HAP-1 (cell line): ENCODE results near the gene CIAO2B.
"Not testable (repeated sequence)": the region's sequence is repeated elsewhere in the genome, so short reads cannot be mapped to it uniquely, and the experiment has no call there.

Source experiments
- DNase-seq, 2 experiments: peaks; one replicate each; pipeline ENCODE4 v3.0.0-alpha.2; 2016 to 2020; ENCODE audit warnings: low spot score in 2 of 2
- H3K27me3 ChIP-seq: fragments of 250-450 bp; sonication (Bioruptor Pico); 2 replicates; pipeline ENCODE4 v1.5.1; 2020; ENCODE audit warnings: low read depth, mild to moderate bottlenecking, moderate library complexity
- H3K36me3 ChIP-seq: fragments of 250-450 bp; sonication (Bioruptor Pico); replicated peaks from 2 replicates; pipeline ENCODE4 v1.5.1; 2020; ENCODE audit warnings: mild to moderate bottlenecking
- H3K4me1 ChIP-seq: fragments of 250-450 bp; sonication (Bioruptor Pico); 2 replicates; pipeline ENCODE4 v1.5.1; 2020; ENCODE audit warnings: mild to moderate bottlenecking
- H3K4me3 ChIP-seq: fragments of 250-450 bp; sonication (Bioruptor Pico); 2 replicates; pipeline ENCODE4 v1.5.1; 2020; ENCODE audit warnings: mild to moderate bottlenecking, moderate library complexity
- H3K9me3 ChIP-seq: fragments of 250-450 bp; sonication (Bioruptor Pico); 2 replicates; pipeline ENCODE4 v1.5.1; 2020; ENCODE audit warnings: mild to moderate bottlenecking, moderate library complexity
- in situ Hi-C: fragments of 300-500 bp; cut with MboI; formaldehyde crosslinking; loops from 3 replicates; pipeline ENCODE4 v1.14.3; 2020; ENCODE audit warnings: low sequenced_read_pairs, inconsistent platforms, mixed read lengths

Gene CIAO2B

GRCh38 chr16:66968847-66969246 is 34.6 kb upstream of the CIAO2B start:
- Histone ChIP-seq H3K9me3 (no peaks in the 10 kb centered on the region), H3K27me3 (no peaks in the 10 kb centered on the region), H3K4me1 (no peaks in the 10 kb centered on the region), H3K36me3 (no peaks in the 10 kb centered on the region), H3K4me3 (no peak overlapping the region)
- in situ Hi-C loops: no loop called here
- DNase-seq: no peak

GRCh38 chr16:66964049-66964448 is 29.8 kb upstream of the CIAO2B start:
- Histone ChIP-seq H3K27me3 (no peaks in the 10 kb centered on the region), H3K4me3 (no peak overlapping the region), H3K4me1 (peaks cover 3% of the 10 kb centered on the region; the same call in 1 of the 2 replicates), H3K36me3 (no peaks in the 10 kb centered on the region), H3K9me3 (no peaks in the 10 kb centered on the region)
- DNase-seq: no peak
- in situ Hi-C loops: no loop called here

- Histone ChIP-seq H3K36me3 (no peaks in the 10 kb centered on the region), H3K4me3 (peak overlapping the region; percentile 39), H3K4me1 (peaks cover 3% of the 10 kb centered on the region; the same call in 1 of the 2 replicates), H3K27me3 (no peaks in the 10 kb centered on the region), H3K9me3 (no peaks in the 10 kb centered on the region)
- no peak for DNase-seq
- in situ Hi-C loops: no loop called here
Observed at GRCh38 chr16:66961914-66962313, 27.7 kb upstream of the CIAO2B start.

- Histone ChIP-seq H3K36me3 (no peaks in the 10 kb centered on the region), H3K27me3 (no peaks in the 10 kb centered on the region), H3K4me3 (peak within 1 kb of the TSS; percentile 39), H3K9me3 (no peaks in the 10 kb centered on the region), H3K4me1 (peaks cover 3% of the 10 kb centered on the region; the same call in 1 of the 2 replicates)
- in situ Hi-C loops: no loop called here
- peak; percentile 91 to 93 for DNase-seq
Observed at GRCh38 chr16:66961065-66961744, 27.0 kb upstream of the CIAO2B start, which contains the start of gene CES3. TSS of gene CES3 (plus strand) at chr16:66961266. CDS start at chr16:66961308, 42 bp downstream.

- Histone ChIP-seq H3K9me3 (no peaks in the 10 kb centered on the region), H3K27me3 (no peaks in the 10 kb centered on the region), H3K36me3 (no peaks in the 10 kb centered on the region), H3K4me1 (peaks cover 3% of the 10 kb centered on the region; the same call in 1 of the 2 replicates), H3K4me3 (no peak overlapping the region)
- in situ Hi-C loops: no loop called here
- no peak for DNase-seq
Observed at GRCh38 chr16:66960270-66960669, 26.1 kb upstream of the CIAO2B start.

- Histone ChIP-seq H3K27me3 (no peaks in the 10 kb centered on the region), H3K4me3 (no peak overlapping the region), H3K9me3 (no peaks in the 10 kb centered on the region), H3K4me1 (peaks cover 3% of the 10 kb centered on the region; the same call in 1 of the 2 replicates), H3K36me3 (no peaks in the 10 kb centered on the region)
- in situ Hi-C loops: no loop called here
- DNase-seq: no peak
Observed at GRCh38 chr16:66959704-66960161, 25.5 kb upstream of the CIAO2B start.

- Histone ChIP-seq H3K27me3 (no peaks in the 10 kb centered on the region), H3K4me3 (no peak overlapping the region), H3K9me3 (no peaks in the 10 kb centered on the region), H3K36me3 (no peaks in the 10 kb centered on the region), H3K4me1 (peaks cover 3% of the 10 kb centered on the region; the same call in 1 of the 2 replicates)
- in situ Hi-C loops: no loop called here
- DNase-seq: no peak
Observed at GRCh38 chr16:66958857-66959703, 24.9 kb upstream of the CIAO2B start.

GRCh38 chr16:66956154-66956457 is 21.9 kb upstream of the CIAO2B start:
- H3K9me3 ChIP-seq, DNase-seq, H3K4me3 ChIP-seq, in situ Hi-C loops, H3K27me3 ChIP-seq, H3K36me3 ChIP-seq: not testable (repeated sequence)
- peaks cover 10% of the 10 kb centered on the region for H3K4me1 ChIP-seq

- H3K9me3 ChIP-seq, H3K27me3 ChIP-seq, DNase-seq, H3K4me3 ChIP-seq, in situ Hi-C loops, H3K36me3 ChIP-seq: not testable (repeated sequence)
- H3K4me1 ChIP-seq: peaks cover 10% of the 10 kb centered on the region
Observed at GRCh38 chr16:66955363-66956153, 21.4 kb upstream of the CIAO2B start.

GRCh38 chr16:66954097-66954659 is 20.0 kb upstream of the CIAO2B start:
- Histone ChIP-seq H3K27me3 (no peaks in the 10 kb centered on the region), H3K4me1 (peaks cover 10% of the 10 kb centered on the region), H3K9me3 (no peaks in the 10 kb centered on the region), H3K36me3 (no peaks in the 10 kb centered on the region), H3K4me3 (no peak overlapping the region)
- in situ Hi-C loops: no loop called here
- DNase-seq: peak; percentile 74 to 88

GRCh38 chr16:66953462-66954096 is 19.4 kb upstream of the CIAO2B start:
- no peaks in the 10 kb centered on the region for H3K9me3 ChIP-seq
- no peak for DNase-seq
- H3K27me3 ChIP-seq: no peaks in the 10 kb centered on the region
- H3K36me3 ChIP-seq: no peaks in the 10 kb centered on the region
- in situ Hi-C loops: no loop called here
- no peak overlapping the region for H3K4me3 ChIP-seq
- peaks cover 10% of the 10 kb centered on the region for H3K4me1 ChIP-seq

GRCh38 chr16:66952430-66953110 is 18.4 kb upstream of the CIAO2B start:
- H3K27me3 ChIP-seq: no peaks in the 10 kb centered on the region
- no peaks in the 10 kb centered on the region for H3K36me3 ChIP-seq
- DNase-seq: peak; percentile 61 to 75
- no peaks in the 10 kb centered on the region for H3K9me3 ChIP-seq
- in situ Hi-C loops: no loop called here
- H3K4me3 ChIP-seq: no peak overlapping the region
- peaks cover 10% of the 10 kb centered on the region for H3K4me1 ChIP-seq
